ENCODE measurements around the gene EML6. TPM values are rescaled to one million over a fixed set of nuclear protein-coding genes. Genes with fewer than 3 reads are reported as not detected.
"Not testable (repeated sequence)": the region's sequence is repeated elsewhere in the genome, so short reads cannot be mapped to it uniquely, and the experiment has no call there.

EML6 gene
- total RNA-seq, 1 experiment from 2014 or later: 0.17 TPM

GRCh38 chr2:54839461-54840255 is 116.2 kb downstream of the EML6 start:
- DNase-seq (ENCODE audit: extremely low read depth, low read depth): no peak

- no peak for DNase-seq (ENCODE audit: extremely low read depth, low read depth)
These were observed 117.4 kb downstream of the EML6 start for GRCh38 chr2:54840559-54841468.

- DNase-seq (ENCODE audit: extremely low read depth, low read depth): not testable (repeated sequence)
These were observed 118.0 kb downstream of the EML6 start for GRCh38 chr2:54841500-54841899.

GRCh38 chr2:54845094-54845493 is 121.6 kb downstream of the EML6 start:
- no peak for DNase-seq (ENCODE audit: extremely low read depth, low read depth)

- DNase-seq (ENCODE audit: extremely low read depth, low read depth): no peak
These were observed 122.1 kb downstream of the EML6 start for GRCh38 chr2:54845514-54845913.

GRCh38 chr2:54850171-54851122 is 127.0 kb downstream of the EML6 start:
- no peak for DNase-seq (ENCODE audit: extremely low read depth, low read depth)

GRCh38 chr2:54853616-54854310 is 130.3 kb downstream of the EML6 start:
- DNase-seq (ENCODE audit: extremely low read depth, low read depth): no peak

- DNase-seq (ENCODE audit: extremely low read depth, low read depth): no peak
These were observed 132.0 kb downstream of the EML6 start for GRCh38 chr2:54855434-54855833.

- no peak for DNase-seq (ENCODE audit: extremely low read depth, low read depth)
These were observed 134.7 kb downstream of the EML6 start for GRCh38 chr2:54858021-54858681.

GRCh38 chr2:54859416-54859815 is 136.0 kb downstream of the EML6 start:
- no peak for DNase-seq (ENCODE audit: extremely low read depth, low read depth)

- no peak for DNase-seq (ENCODE audit: extremely low read depth, low read depth)
These were observed 136.7 kb downstream of the EML6 start for GRCh38 chr2:54859997-54860701.

- DNase-seq (ENCODE audit: extremely low read depth, low read depth): no peak
These were observed 138.8 kb downstream of the EML6 start for GRCh38 chr2:54862229-54862628.

GRCh38 chr2:54862742-54863141 is 139.3 kb downstream of the EML6 start:
- no peak for DNase-seq (ENCODE audit: extremely low read depth, low read depth)

GRCh38 chr2:54863660-54864059 is 140.2 kb downstream of the EML6 start:
- no peak for DNase-seq (ENCODE audit: extremely low read depth, low read depth)

- no peak for DNase-seq (ENCODE audit: extremely low read depth, low read depth)
These were observed 140.6 kb downstream of the EML6 start for GRCh38 chr2:54864096-54864495.

GRCh38 chr2:54864727-54865126 is 141.3 kb downstream of the EML6 start:
- no peak for DNase-seq (ENCODE audit: extremely low read depth, low read depth)

- no peak for DNase-seq (ENCODE audit: extremely low read depth, low read depth)
These were observed 142.7 kb downstream of the EML6 start for GRCh38 chr2:54866179-54866578.

GRCh38 chr2:54866868-54867267 is 143.4 kb downstream of the EML6 start:
- no peak for DNase-seq (ENCODE audit: extremely low read depth, low read depth)

GRCh38 chr2:54867457-54867856 is 144.0 kb downstream of the EML6 start:
- DNase-seq (ENCODE audit: extremely low read depth, low read depth): no peak

Data from NCI-H460 (cell line).